NOMO-1 (cell line): ENCODE data around the gene SMIM36.
"Not testable (repeated sequence)": the region's sequence is repeated elsewhere in the genome, so short reads cannot be mapped to it uniquely, and the experiment has no call there.

Experiments
- DNase-seq, 2 experiments: peaks; one replicate each; lab custom pipeline; 2025; ENCODE audit not compliant: unreplicated experiment in 2 of 2; lab: John Stamatoyannopoulos, UW

SMIM36 gene

DNA sequence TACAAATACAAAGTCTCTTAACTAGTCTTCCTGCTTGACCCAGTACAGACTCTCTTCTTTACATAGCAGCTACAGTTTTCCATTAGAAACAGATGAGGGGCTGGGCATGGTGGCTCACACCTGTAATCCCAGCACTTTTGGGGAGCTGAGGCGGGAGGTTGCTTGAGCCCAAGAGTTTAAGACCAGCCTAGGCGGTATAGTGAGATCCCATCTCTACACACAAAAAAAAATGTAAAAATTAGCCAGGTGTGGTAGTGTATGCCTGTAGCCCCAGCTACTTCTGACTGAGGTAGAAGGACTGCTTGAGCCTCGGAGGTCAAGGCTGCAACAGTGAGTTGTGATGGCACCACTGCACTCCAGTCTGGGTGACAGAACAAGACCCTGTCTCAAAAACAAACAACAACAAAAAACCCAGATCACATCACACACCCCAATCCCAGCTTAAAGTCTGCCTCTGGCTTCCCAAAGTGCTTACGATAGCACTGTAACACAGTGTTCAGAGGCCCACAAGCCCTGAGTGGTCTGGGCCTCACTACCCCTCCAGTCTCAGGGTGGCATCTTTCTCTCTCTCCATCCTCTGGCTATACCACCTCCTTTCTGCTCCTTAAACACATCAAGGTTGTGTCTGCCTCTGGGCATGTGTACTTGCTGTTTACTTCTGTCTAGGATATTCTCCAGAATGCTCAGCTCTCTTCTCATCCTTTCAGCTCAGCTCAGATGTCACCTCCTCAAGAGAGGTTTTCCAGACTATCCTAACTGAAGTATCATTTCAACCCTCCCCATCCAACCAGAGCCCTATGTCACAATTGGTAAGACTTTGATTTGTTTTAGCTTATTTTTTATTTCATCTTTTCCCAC lies 93.6 kb downstream of the SMIM36 start:
- DNase-seq, result no peak

DNA sequence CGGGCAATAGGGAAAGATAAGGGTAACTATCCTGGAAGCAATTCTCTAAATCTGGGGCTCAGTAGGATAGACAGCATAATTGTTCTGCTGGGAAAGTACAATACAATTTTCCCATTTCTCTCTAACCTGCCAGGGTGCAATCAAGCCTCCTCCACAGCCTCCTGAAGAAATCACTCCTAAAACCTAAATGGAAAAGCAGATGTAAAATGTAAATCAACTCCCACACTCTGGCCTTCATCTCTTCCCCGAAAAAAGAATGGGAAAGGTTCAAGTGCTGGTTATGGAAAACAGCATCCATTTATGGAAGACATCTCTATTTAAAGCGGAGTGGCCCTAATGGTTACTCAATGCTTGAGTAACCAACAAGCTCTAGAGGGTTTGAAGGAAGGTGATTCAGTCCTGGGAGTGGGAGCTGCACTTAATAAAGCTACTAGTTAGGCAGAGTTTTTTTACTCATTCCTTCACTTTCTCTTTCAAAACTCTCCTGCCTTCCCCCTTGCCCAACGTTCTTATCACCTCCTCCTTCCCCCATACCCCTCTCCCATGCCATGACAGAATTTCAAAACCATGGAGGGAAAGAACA lies 94.7 kb downstream of the SMIM36 start:
- DNase-seq, result no peak

DNA sequence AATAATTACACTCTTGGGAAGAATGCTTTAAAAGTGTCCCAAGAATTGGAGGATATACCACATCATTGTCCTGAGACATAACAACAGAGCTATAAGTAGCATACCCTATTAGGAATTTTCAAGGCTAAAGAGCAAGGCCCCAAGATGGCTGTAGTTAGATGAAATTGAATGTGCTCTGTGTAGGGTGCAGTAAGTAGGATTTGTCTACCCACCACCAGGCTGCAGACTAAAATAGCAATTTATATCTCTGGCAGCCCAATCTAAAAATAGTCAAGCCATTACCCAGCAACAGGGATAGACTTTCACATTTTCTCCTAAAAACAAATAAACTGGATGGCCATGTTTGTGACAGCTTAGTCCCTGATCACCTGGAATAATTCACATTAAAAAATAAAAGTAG lies 95.3 kb downstream of the SMIM36 start:
- no peak for DNase-seq

DNA sequence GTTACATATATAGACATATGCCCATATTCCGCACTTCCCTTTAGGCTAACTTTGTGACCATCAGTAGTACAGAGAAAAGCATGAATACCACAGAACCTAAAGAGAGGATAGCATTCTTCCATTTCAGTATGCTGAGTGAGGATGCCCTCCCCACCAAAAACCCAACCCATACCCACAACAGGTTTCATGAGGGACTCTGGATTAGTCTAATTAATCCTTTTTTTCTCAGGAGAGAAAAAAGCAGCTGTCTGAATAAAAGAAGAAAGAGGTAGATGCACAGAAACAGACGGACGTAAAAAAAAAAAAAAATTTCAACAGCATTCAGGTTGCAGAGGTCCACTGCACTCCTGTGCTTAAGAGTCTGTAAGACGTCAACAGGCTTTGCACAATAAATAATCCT lies 96.3 kb downstream of the SMIM36 start:
- no peak for DNase-seq

DNA sequence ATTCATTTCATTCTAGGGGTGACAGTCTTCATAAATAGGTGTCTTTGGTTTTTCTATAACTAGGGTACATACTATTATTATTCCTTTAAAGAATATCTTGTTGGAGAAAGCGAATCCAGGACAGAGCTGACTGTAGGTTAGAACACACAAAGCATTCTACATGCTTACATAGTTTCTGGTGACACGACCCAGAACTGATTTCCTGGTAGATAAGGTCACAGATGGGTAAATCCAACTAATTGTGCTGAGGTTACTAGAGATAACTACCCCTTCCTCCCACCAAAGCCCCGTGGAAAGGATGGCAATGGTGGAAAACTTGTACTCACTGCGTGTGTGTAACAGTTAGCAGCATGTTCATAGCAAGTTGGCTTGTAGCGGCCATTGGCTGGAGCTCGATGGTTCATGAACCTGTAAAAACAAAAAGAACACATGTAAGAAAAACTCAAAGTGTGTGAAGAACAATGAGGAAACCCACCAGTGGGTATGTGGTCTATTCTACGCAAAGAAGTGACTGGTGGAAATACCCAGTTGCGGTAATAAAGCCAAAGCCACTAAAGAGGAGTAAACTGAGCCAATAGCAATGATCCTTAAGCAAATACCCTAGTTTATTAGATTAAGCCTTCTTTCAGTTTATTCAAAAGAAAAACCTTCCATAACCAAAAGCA lies 97.3 kb downstream of the SMIM36 start:
- no peak for DNase-seq

DNA sequence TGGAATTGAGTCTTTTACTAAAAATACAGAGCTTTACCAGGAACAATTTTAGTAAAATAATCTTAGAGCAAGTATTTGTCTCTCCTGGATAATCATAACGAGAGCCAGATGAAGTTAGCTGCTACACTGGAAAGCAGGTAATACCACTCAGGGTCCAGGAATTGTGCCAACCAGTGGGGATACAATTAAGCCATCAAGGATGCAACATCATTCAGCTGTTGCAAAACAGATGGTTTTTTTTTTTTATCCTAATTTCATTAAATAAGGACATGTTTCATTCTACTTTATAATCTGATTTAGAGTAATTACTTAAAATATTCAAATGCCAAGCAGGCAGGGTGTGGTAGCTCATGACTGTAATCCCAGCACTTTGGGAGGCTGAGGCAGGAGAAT lies 99.8 kb downstream of the SMIM36 start:
- DNase-seq, result no peak

DNA sequence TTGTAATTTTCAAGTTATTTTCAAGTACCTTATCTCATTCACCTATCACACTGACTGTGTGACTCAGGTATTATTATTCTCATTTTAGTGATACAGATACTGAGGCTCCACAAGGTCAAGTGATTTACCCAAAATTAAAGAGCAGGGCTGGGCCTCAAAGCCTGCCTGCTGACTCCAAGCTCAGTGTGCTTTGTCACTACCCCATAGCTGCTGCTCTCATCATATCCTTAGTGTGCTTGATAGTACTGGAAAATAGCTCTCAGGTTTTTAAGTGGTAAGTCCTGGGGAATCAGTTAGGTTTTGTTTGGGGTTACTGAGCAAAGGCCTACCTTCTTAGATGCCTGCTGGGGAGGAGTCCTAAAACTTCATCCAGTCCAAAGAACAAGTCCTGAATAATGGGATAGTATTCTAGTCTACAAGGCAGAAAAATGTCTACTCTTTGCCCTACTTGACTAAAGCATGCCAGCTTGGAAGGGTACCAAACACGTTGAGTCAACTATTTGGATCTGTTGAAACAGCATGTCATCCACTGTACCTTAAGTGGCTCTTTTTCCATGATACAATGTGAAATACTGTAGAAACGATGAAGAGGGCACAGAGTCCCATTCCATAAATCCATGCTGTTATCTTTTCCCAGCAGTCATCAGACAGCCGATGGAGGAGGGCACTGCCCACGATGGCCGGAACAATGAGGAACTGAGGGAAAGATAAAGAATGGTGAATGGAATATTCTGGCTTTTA lies 100.4 kb downstream of the SMIM36 start:
- no peak for DNase-seq

DNA sequence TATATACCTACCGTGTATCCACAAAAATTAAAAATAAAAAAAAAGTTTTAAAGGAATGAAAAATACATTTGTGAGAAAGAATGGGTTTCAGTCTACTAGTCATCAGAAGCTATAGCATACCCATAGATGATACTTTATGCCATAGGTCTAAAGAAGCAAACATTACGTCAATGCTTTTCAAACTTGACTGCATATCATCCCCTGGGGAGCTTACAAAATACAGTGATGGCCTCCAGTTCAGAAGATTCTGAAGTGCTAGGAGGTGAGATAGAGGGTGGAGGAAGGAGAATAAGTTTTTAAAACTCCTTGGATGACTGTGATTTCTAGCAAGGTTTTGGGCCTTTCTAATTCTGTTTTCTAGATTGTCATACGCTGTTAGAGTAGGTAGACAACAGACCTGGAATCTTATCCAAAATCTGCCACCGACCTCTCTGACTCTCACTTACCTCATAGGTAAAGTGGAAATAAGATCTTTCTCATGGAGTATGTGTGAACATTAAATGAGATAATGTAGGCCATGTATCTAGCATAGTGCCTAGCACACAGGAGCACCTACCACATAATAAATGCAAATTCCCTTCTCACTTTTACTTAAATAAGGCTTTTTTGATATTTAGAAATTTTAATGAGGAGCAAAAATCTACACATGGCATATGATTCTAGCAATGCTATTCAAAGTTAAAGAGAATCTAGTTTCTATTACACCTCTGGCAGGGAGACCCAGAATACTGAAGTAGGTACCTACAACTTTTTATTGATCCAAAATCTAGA lies 102.0 kb downstream of the SMIM36 start:
- DNase-seq, result no peak

DNA sequence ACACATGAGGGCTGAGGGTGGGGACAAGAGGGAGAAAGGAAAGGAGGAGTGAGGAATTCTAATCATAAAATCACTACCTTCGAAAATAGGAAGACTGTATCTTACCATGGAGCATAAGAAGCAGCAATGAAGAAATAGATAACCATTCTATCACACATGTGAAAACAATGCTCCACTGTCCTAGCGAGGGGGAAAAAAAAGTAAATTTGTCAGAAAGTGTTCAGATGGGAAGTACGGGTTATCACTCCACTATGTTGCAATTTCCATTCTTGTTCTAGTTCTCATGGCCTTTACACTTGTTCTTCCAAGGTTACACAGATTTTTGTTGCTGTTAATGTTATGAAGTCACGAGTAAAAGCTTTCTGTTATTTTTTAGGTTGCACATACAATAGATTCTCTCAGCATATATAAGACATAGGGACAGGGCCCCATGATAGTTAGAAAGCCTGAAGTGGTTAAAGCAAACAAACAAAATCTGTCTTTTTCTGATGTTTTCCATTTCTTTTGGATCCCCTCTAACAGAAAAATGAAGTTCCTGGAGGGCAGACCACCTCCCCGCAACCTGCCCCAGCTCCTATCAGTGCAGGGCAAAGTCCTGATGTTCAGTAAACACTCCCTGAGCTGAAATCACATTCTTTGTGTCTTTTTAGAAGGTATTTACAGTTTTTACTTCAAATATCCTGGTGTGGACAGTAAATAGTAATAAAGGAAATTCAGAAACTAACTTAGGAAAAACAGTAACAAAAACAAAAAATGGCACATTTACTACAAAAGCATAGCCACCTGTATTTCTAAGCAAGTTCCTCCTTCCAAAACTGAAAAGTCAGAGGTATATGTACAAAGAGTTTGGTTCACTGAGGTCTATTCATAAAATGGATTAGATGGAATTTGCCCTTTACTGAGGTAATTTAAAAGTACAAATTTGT lies 103.3 kb downstream of the SMIM36 start:
- DNase-seq, result no peak

DNA sequence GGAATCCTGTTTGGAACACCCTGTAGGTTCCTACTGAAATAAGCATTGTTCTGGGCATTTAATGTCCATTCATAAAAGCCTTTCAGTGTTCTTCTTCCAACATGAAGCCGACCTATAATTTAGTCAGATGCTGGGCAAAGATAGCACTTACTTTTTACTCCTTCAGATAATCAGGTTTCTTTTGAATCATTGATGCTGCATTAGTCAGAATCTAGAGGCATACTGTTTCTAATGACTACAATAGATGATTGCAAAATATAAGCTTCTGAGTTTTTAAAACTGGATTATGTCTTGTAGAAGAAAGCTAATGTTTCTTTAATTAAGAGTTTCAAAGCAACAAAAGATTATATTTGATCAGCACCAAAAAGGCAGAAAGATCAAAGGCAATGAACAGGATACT lies 105.7 kb downstream of the SMIM36 start:
- DNase-seq, result no peak

DNA sequence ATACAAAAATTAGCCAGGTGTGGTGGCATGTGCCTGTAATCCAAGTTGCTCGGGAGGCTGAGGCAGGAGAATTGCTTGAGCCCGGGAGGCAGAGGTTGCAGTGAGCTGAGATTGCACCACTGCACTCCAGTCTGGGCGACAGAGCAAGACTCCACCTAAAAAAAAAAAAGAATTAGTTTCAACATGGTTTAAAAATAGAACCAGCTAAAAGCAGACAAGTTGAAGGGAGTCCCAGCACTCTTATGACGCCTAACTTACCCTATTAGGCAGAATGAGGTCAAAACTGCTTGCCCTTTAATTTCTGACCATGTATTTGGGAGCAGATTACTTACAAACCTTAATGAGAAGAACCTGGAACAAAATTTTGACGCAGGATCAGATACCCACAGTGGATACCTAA lies 107.1 kb downstream of the SMIM36 start:
- not testable (repeated sequence) for DNase-seq

DNA sequence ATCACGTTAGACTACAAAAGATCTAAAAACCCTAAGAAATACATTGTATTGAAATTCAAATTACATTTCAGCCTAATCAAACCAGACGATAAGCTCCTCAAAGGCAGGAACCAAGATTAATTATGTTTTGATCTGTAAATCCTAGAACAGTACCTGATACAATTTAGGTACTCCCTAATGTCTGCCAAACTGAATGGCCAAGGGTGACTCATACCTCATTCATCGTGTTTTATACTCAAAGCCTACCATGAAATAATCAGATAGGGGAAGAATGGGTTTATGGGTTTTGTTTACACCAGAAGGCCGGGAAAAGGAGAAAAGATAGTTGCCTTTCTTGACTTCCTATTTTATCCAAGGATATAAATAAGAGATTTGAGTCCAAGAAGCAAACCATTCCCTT lies 108.9 kb downstream of the SMIM36 start:
- DNase-seq, result no peak
